Liver (tissue), 9 donors: ENCODE measurements around the gene MAD2L2. TPM values are rescaled to one million over a fixed set of nuclear protein-coding genes. Genes with fewer than 3 reads are reported as not detected.

Experiments
- DNase-seq: peaks from one replicate; pipeline ENCODE4 v3.0.0-alpha.2; 2017; ENCODE audit warnings: low spot score
- H3K27ac ChIP-seq, 2 donors: one replicate each; pipeline ENCODE4 v1.7.0; 2013; ENCODE audit warnings: inconsistent platforms in 2 of 2, low read length in 2 of 2, control low read depth in 1 of 2, low read depth in 1 of 2, mild to moderate bottlenecking in 1 of 2
- H3K27me3 ChIP-seq, 4 donors: one replicate each; pipeline versions ENCODE4 v1.6.1 to v1.7.0; 2013; ENCODE audit warnings: low read length in 3 of 4, inconsistent platforms in 1 of 4, mild to moderate bottlenecking in 1 of 4, moderate library complexity in 1 of 4; ENCODE audit not compliant: control insufficient read depth in 4 of 4, insufficient read depth in 4 of 4
- H3K36me3 ChIP-seq, 4 donors: one replicate each; pipeline versions ENCODE4 v1.6.1 to v1.7.0; 2013; ENCODE audit warnings: low read length in 3 of 4, mild to moderate bottlenecking in 3 of 4, low read depth in 1 of 4, moderate library complexity in 1 of 4; ENCODE audit not compliant: control insufficient read depth in 4 of 4, insufficient read depth in 3 of 4
- H3K4me1 ChIP-seq, 4 donors: one replicate each; pipeline versions ENCODE4 v1.6.1 to v1.7.0; 2013; ENCODE audit warnings: low read length in 3 of 4, mild to moderate bottlenecking in 3 of 4, moderate library complexity in 1 of 4; ENCODE audit not compliant: control insufficient read depth in 4 of 4, insufficient read depth in 4 of 4
- H3K4me3 ChIP-seq, 3 donors: one replicate each; pipeline versions ENCODE4 v1.6.1 to v1.7.0; 2013; ENCODE audit warnings: low read length in 3 of 3, control low read depth in 1 of 3, low read depth in 1 of 3, mild to moderate bottlenecking in 1 of 3
- H3K9ac ChIP-seq, 2 donors: one replicate each; pipeline ENCODE4 v1.7.0; 2013; ENCODE audit warnings: low read length in 2 of 2, mild to moderate bottlenecking in 2 of 2, moderate library complexity in 2 of 2, control low read depth in 1 of 2, low read depth in 1 of 2
- H3K9me3 ChIP-seq, 4 donors: one replicate each; pipeline versions ENCODE4 v1.6.1 to v1.7.0; 2013; ENCODE audit warnings: low read length in 3 of 4; ENCODE audit not compliant: control insufficient read depth in 4 of 4
- EGR1 ChIP-seq, 2 donors: IDR thresholded peaks; 2 replicates each; pipeline ENCODE4 v1.6.1; 2016 to 2018; ENCODE audit warnings: antibody characterized with exemption in 2 of 2, low read depth in 2 of 2
- FOXA1 ChIP-seq: IDR thresholded peaks from 2 replicates; pipeline ENCODE4 v1.6.1; 2016; ENCODE audit warnings: antibody characterized with exemption
- FOXA2 ChIP-seq: IDR thresholded peaks from 2 replicates; pipeline ENCODE4 v1.6.1; 2016; ENCODE audit warnings: antibody characterized with exemption
- GABPA ChIP-seq, 2 donors: IDR thresholded peaks in 1 of 2; conservative IDR thresholded peaks in 1 of 2; 2 replicates each; pipeline ENCODE4 v1.6.1; 2016; ENCODE audit warnings: antibody characterized with exemption in 2 of 2, mild to moderate bottlenecking in 1 of 2, moderate library complexity in 1 of 2
- HNF4A ChIP-seq, 2 donors: conservative IDR thresholded peaks; 2 replicates each; pipeline ENCODE4 v1.6.1; 2016; ENCODE audit warnings: antibody characterized with exemption in 2 of 2, mild to moderate bottlenecking in 2 of 2
- HNF4G ChIP-seq: IDR thresholded peaks from 2 replicates; pipeline ENCODE4 v1.6.1; 2016; ENCODE audit warnings: antibody characterized with exemption
- JUND ChIP-seq, 2 donors: IDR thresholded peaks; 2 replicates each; pipeline ENCODE4 v1.6.1; 2016; ENCODE audit warnings: antibody characterized with exemption in 2 of 2
- NR2F2 ChIP-seq: IDR thresholded peaks from 2 replicates; pipeline ENCODE4 v1.6.1; 2016; ENCODE audit warnings: antibody characterized with exemption
- RAD21 ChIP-seq, 2 donors: IDR thresholded peaks; 2 replicates each; pipeline ENCODE4 v1.6.1; 2016; ENCODE audit warnings: antibody characterized with exemption in 2 of 2, mild to moderate bottlenecking in 2 of 2
- RXRA ChIP-seq, 2 donors: IDR thresholded peaks; 2 replicates each; pipeline ENCODE4 v1.6.1; 2017 to 2018; ENCODE audit warnings: antibody characterized with exemption in 2 of 2, mild to moderate bottlenecking in 1 of 2
- SP1 ChIP-seq: IDR thresholded peaks from 2 replicates; pipeline ENCODE4 v1.6.1; 2018; ENCODE audit warnings: antibody characterized with exemption, mild to moderate bottlenecking
- WGBS: extraction: QIAGEN DNeasy Blood & Tissue Kit; methylation state at CpG from one replicate; pipeline ENCODE4 v1.1.7; 2013; 5-methylcytosine and 5-hydroxymethylcytosine counted together
- polyA plus RNA-seq, 2 donors: library from polyadenylated mRNA; stranded (reverse) in 1 of 2; unstranded in 1 of 2; fragments of 200-250 nt in 1 of 2; fragments of >200 nt in 1 of 2; fragmentation: Nextera tagmentation in 1 of 2; extraction: Ambion mirVana in 1 of 2; gene quantifications; one replicate each; pipeline versions ENCODE4 v1.2.1 to v1.2.3, GENCODE V29; 2013 to 2015
- total RNA-seq, 2 donors: library from RNA; depleted of rRNA; stranded (reverse); fragments of >200 nt; gene quantifications; one replicate each; pipeline ENCODE4 v1.2.3, GENCODE V29; 2014
- TF ChIP-seq, protein P1 (sequence below): IDR thresholded peaks from 2 replicates; pipeline ENCODE4 v1.6.1; 2016; ENCODE audit warnings: antibody characterized with exemption
- TF ChIP-seq, protein P2 (sequence below): IDR thresholded peaks from 2 replicates; pipeline ENCODE4 v1.6.1; 2016; ENCODE audit warnings: antibody characterized with exemption
- TF ChIP-seq, protein P3 (sequence below): IDR thresholded peaks from 2 replicates; pipeline ENCODE4 v1.6.1; 2016; ENCODE audit warnings: antibody characterized with exemption
- TF ChIP-seq, protein P4 (sequence below): IDR thresholded peaks from 2 replicates; pipeline ENCODE4 v1.6.1; 2016; ENCODE audit warnings: antibody characterized with exemption, mild to moderate bottlenecking
- donor health status: healthy.
- donor health status: healthy.
- donor health status: healthy.
- donor health status: healthy.
- donor health status: healthy.

The MAD2L2 gene
- total and polyA plus RNA-seq, 4 donors: 17.5 to 43.1 (median 31.9) TPM

DNA sequence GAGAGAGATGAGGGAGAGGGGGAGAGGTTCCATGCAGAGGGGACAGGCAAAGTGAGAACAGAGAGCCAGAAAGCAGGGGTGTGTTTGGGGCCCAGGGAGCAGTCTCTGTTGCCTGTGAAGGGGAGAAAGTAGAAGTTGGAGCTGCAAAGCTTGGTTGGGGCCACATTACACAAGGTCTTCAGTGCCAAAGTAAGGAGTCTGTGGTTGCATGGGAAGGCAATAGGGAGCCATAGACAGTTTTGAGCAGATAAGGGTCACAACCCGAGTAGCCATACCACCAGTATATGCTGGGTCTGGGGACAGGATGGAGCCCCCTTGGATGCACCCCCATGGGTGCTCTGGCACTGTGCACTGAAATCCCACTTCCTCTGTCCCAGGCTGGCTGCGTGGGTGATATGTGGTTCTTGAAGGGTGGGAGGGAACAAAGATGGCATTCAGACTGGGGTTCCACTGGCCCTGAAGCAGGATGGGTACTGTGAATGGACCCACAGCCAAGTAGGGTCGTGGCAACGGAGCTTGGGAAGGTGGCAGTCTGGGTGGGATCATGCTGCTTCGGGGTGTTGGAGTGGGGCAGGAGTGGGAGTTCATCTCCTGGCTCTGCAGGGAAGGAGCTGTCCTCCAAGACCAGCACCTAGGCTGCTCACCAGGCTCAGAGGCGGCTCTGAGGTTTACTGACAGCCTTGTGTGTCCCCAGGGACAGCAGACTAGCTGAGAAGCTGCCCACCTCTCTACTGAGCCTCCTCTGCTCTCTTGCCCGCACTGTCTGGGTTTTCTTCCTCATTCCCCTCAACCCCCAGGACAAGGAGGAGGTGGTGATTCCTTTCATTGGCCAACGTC lies 22.6 kb upstream of the MAD2L2 start:
- no peak for TF ChIP-seq SP1
- TF ChIP-seq HNF4G: no peak
- no peak for TF ChIP-seq EGR1 (IDR thresholded peaks at IDR 0.05; ENCODE audit: low read depth in 2 of 2)
- no peak for TF ChIP-seq NR2F2
- TF ChIP-seq, protein P1, sequence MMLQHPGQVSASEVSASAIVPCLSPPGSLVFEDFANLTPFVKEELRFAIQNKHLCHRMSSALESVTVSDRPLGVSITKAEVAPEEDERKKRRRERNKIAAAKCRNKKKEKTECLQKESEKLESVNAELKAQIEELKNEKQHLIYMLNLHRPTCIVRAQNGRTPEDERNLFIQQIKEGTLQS: no peak
- no peak for TF ChIP-seq JUND (IDR thresholded peaks at IDR 0.05)
- TF ChIP-seq RXRA (IDR thresholded peaks at IDR 0.05): no peak
- no peak for TF ChIP-seq RAD21 (IDR thresholded peaks at IDR 0.05)
- TF ChIP-seq FOXA1: no peak
- no peak for TF ChIP-seq HNF4A (conservative IDR thresholded peaks at IDR 0.05)
- TF ChIP-seq, protein P2, sequence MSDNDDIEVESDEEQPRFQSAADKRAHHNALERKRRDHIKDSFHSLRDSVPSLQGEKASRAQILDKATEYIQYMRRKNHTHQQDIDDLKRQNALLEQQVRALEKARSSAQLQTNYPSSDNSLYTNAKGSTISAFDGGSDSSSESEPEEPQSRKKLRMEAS: no peak
- TF ChIP-seq FOXA2: no peak
- H3K4me1 ChIP-seq: peaks cover 0 to 9% (median 5%) of the 10 kb centered on the region in 4 donors
- no peaks in the 10 kb centered on the region for H3K27me3 ChIP-seq
- no peak overlapping the region for H3K4me3 ChIP-seq
- no peak overlapping the region for H3K9ac ChIP-seq
- WGBS: 70% methylated on average over 8 of the region's 8 CpGs
- no peaks in the 10 kb centered on the region for H3K36me3 ChIP-seq
- no peak for DNase-seq
- H3K9me3 ChIP-seq: no peaks in the 10 kb centered on the region
- H3K27ac ChIP-seq: no peak overlapping the region

DNA sequence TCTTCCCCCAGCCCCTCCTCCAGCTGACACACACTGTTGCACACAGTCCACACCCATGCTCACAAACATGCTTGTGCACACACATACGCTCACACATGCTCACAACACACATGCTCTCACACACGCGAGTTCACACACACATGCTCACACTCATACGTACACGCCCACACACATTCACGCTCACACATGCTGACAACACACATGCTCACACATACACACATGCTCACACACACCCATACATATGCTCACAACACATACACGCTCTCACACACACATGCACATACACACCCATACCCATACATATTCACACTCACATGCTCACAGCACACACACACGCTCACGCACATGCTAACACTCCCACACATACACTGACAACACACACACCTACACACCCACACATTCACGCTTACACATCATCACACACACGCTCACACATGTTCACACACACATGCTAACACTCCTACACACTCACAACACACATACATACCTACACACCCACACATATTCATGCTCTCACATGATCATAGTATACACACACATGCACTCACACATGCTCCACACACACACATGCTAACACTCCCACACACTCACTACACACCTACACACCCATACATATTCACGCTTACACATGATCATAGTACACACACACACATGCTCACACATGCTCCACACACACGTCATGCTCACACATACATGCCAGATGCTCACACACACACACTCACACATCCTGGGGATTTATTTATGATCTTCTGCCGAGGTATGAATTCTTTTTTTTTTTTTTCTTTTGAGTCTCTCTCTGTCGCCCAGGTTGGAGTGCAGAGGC lies 21.2 kb upstream of the MAD2L2 start:
- H3K9me3 ChIP-seq: no peaks in the 10 kb centered on the region
- no peaks in the 10 kb centered on the region for H3K36me3 ChIP-seq
- TF ChIP-seq, protein P3, sequence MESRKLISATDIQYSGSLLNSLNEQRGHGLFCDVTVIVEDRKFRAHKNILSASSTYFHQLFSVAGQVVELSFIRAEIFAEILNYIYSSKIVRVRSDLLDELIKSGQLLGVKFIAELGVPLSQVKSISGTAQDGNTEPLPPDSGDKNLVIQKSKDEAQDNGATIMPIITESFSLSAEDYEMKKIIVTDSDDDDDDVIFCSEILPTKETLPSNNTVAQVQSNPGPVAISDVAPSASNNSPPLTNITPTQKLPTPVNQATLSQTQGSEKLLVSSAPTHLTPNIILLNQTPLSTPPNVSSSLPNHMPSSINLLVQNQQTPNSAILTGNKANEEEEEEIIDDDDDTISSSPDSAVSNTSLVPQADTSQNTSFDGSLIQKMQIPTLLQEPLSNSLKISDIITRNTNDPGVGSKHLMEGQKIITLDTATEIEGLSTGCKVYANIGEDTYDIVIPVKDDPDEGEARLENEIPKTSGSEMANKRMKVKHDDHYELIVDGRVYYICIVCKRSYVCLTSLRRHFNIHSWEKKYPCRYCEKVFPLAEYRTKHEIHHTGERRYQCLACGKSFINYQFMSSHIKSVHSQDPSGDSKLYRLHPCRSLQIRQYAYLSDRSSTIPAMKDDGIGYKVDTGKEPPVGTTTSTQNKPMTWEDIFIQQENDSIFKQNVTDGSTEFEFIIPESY: no peak
- TF ChIP-seq FOXA2: no peak
- no peak for TF ChIP-seq RAD21 (IDR thresholded peaks at IDR 0.05)
- TF ChIP-seq HNF4G: no peak
- TF ChIP-seq, protein P4, sequence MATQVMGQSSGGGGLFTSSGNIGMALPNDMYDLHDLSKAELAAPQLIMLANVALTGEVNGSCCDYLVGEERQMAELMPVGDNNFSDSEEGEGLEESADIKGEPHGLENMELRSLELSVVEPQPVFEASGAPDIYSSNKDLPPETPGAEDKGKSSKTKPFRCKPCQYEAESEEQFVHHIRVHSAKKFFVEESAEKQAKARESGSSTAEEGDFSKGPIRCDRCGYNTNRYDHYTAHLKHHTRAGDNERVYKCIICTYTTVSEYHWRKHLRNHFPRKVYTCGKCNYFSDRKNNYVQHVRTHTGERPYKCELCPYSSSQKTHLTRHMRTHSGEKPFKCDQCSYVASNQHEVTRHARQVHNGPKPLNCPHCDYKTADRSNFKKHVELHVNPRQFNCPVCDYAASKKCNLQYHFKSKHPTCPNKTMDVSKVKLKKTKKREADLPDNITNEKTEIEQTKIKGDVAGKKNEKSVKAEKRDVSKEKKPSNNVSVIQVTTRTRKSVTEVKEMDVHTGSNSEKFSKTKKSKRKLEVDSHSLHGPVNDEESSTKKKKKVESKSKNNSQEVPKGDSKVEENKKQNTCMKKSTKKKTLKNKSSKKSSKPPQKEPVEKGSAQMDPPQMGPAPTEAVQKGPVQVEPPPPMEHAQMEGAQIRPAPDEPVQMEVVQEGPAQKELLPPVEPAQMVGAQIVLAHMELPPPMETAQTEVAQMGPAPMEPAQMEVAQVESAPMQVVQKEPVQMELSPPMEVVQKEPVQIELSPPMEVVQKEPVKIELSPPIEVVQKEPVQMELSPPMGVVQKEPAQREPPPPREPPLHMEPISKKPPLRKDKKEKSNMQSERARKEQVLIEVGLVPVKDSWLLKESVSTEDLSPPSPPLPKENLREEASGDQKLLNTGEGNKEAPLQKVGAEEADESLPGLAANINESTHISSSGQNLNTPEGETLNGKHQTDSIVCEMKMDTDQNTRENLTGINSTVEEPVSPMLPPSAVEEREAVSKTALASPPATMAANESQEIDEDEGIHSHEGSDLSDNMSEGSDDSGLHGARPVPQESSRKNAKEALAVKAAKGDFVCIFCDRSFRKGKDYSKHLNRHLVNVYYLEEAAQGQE: no peak
- no peak for TF ChIP-seq JUND (IDR thresholded peaks at IDR 0.05)
- no peak for TF ChIP-seq GABPA (IDR thresholded peaks at IDR 0.05 in 1 of 2, conservative IDR thresholded peaks at IDR 0.05 in 1 of 2)
- TF ChIP-seq NR2F2: no peak
- no peaks in the 10 kb centered on the region for H3K4me1 ChIP-seq
- no peak overlapping the region for H3K27ac ChIP-seq
- no peak overlapping the region for H3K4me3 ChIP-seq
- no peak for DNase-seq
- WGBS: 85% methylated on average over 15 of the region's 15 CpGs
- no peak overlapping the region for H3K9ac ChIP-seq
- no peaks in the 10 kb centered on the region for H3K27me3 ChIP-seq
